ENCODE results near the gene RTTN. TPM values are rescaled to one million over a fixed set of nuclear protein-coding genes. Genes with fewer than 3 reads are reported as not detected.

The RTTN gene
- total RNA-seq, 1 experiment from 2014 or later = 21.5 TPM

GRCh38 chr18:69953191-69953590 is 252.3 kb downstream of the RTTN start (continued):
- no peak for TF ChIP-seq FOXP1 (CRISPR knock-in tag; IDR thresholded peaks at IDR 0.05; ENCODE audit: borderline replicate concordance)
- no peak for TF ChIP-seq GABPB1 (CRISPR knock-in tag; IDR thresholded peaks at IDR 0.05)

Other genes with a start within 250 kb of the RTTN start
- gene SOCS6, start 83.4 kb upstream of the RTTN start, total RNA-seq (2021) = 12.2 to 16.5 TPM (median 14.5 TPM) in 3 replicates